GM13977 (cell line): ENCODE measurements around the gene MAP3K14.
"Not testable (repeated sequence)": the region's sequence is repeated elsewhere in the genome, so short reads cannot be mapped to it uniquely, and the experiment has no call there.

Experiments used
- DNase-seq: peaks from one replicate; pipeline ENCODE4 v3.0.0; 2012; ENCODE audit warnings: low spot score
- in situ Hi-C: fragments of 300-500 bp; cut with MboI; formaldehyde crosslinking; loops from one replicate; pipeline ENCODE4 v1.12.0; 2022; ENCODE audit warnings: low sequenced_read_pairs, low pct_unique_long_range_greater_than_20kb, mixed read lengths, inconsistent platforms; ENCODE audit not compliant: unreplicated experiment
- TF ChIP-seq, protein P1 (sequence below): IDR thresholded peaks from 2 replicates; pipeline ENCODE4 v1.5.1; 2012; ENCODE audit warnings: mild to moderate bottlenecking, control low read depth; ENCODE audit not compliant: insufficient read depth; ENCODE audit errors: extremely low read depth, missing control alignments

MAP3K14 gene

DNA sequence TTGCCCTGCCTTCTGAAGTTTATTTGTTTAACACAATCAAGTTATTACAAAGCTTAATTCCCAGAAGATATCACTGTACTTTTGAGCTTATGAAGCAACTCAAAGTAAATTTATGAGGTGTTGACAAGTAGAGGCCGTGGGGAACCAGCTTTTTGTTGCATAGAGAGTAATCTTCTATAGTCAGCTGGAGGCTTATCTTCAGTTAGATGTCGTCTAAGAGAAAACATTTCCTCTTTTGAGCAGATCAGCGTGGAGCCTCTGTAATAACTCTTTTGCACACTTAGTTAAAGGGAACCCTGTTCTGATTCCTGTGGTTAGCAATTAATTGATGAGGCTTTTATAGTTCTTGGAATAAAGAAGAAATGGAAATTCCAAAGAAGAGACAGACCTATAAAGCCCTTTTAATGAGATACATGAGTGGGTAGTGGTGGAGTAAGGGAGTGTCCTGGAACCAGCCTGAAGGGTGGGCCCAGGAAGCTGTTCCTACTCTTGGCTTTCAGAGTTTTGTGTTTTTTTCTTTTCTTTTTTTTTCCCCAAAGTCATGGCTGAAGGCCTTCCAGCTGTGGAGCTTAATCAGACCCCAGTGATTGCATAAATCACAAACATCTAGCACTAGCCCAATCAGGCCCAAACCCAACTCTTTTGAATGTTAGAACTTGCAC, 28.9 kb upstream of the MAP3K14 start:
- DNase-seq: no peak
- in situ Hi-C loops: no loop called here

DNA sequence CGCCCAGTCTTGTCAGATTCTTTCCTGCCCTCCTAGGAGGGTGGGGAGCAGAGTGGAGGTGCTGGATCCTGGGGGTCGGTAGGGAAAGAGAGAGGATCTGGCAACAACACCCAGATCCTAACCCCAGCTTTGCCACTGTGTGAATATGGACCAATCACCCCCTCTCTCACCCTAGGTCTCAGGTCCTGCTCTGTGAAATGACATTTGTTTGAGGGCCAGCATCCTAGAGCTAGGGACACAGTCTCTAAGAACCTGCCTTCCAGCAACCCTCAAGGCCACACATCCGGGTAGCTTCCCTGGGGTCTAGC, 28.4 kb upstream of the MAP3K14 start:
- TF ChIP-seq, protein P1, sequence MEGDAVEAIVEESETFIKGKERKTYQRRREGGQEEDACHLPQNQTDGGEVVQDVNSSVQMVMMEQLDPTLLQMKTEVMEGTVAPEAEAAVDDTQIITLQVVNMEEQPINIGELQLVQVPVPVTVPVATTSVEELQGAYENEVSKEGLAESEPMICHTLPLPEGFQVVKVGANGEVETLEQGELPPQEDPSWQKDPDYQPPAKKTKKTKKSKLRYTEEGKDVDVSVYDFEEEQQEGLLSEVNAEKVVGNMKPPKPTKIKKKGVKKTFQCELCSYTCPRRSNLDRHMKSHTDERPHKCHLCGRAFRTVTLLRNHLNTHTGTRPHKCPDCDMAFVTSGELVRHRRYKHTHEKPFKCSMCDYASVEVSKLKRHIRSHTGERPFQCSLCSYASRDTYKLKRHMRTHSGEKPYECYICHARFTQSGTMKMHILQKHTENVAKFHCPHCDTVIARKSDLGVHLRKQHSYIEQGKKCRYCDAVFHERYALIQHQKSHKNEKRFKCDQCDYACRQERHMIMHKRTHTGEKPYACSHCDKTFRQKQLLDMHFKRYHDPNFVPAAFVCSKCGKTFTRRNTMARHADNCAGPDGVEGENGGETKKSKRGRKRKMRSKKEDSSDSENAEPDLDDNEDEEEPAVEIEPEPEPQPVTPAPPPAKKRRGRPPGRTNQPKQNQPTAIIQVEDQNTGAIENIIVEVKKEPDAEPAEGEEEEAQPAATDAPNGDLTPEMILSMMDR: no peak
- DNase-seq: no peak

More for the DNA sequence above, 28.9 kb upstream of the MAP3K14 start:
- TF ChIP-seq, protein P1: no peak

DNA sequence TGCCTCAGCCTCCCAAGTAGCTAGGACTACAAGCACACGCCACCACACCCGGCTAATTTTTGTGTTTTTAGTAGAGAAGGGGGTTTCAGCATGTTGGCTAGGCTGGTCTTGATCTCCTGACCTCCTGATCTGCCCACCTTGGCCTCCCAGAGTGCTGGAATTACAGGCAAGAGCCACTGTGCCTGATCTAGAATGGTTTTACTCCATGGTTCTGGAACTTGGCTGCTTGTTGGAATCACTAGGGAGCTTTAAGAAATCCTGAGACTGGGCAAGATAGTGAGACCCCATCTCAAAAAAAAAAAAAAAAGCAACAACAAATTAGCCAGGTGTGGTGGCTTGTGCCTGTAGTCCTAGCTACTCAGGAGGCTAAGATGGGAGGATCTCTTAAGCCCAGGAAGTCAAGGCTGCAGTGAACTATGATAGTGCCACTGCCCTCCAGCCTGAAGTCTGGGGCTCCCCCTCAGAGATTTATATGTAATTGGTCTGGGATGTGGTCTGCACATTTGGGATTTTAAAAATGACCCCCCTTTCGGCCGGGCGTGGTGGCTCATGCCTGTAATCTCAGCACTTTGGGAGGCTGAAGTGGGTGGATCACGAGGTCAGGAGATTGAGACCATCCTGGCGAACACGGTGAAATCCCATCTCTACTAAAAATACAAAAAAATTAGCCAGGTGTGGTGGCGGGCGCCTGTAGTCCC, 27.3 kb upstream of the MAP3K14 start:
- in situ Hi-C loops, DNase-seq: not testable (repeated sequence)

More for the DNA sequence above, 28.4 kb upstream of the MAP3K14 start:
- in situ Hi-C loops: no loop called here

DNA sequence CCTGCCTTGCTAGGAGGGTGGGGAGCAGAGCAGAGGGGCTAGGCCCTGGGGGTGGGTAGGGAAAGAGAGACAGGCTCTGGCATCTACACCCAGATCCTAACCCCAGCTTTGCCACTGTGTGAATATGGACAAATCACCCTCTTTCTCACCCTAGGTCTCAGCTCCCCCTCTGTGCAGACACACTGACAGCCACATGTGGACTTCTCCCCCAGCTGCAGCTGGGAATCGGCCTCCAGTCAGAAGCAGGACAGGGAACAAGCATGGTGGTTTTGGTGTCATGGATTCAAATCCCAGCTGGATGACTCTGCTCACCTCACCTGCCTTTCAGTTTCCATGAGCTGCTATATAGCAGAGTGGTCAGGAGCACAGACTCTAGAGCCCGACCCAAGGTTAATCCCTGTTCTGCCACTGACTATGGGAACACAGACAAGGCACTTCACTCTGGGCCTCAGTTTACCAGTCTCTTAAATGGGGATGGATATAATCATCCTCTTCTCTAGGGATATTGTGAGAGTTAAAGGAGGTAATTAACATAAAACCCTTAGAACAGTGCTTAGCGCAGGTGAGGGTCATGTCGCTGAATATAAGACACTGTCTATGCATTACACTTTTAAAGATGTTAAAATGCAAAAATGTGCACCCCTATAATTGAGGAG, 26.2 kb upstream of the MAP3K14 start:
- TF ChIP-seq, protein P1: no peak
- no peak for DNase-seq
- in situ Hi-C loops: no loop called here

DNA sequence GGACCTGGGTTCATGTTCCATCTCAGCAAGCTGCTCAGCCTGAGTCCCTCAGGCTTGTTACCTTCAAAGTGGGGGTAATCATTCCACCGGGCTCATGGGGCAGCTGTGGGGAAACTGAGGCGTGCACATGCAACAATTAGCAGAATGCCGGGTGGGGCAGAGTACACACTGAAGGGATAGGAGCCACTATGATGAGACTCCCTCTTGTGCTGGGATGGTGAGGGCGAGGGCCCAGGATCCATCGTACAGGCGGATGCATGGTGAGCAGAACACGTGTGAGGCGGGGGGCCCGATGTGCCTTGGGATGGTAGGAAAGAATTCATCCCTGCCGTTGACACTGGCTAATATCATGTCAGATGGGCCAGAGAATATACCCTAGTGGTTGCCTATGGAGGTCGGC, 25.5 kb upstream of the MAP3K14 start:
- in situ Hi-C loops: no loop called here
- no peak for DNase-seq
- TF ChIP-seq, protein P1: no peak

DNA sequence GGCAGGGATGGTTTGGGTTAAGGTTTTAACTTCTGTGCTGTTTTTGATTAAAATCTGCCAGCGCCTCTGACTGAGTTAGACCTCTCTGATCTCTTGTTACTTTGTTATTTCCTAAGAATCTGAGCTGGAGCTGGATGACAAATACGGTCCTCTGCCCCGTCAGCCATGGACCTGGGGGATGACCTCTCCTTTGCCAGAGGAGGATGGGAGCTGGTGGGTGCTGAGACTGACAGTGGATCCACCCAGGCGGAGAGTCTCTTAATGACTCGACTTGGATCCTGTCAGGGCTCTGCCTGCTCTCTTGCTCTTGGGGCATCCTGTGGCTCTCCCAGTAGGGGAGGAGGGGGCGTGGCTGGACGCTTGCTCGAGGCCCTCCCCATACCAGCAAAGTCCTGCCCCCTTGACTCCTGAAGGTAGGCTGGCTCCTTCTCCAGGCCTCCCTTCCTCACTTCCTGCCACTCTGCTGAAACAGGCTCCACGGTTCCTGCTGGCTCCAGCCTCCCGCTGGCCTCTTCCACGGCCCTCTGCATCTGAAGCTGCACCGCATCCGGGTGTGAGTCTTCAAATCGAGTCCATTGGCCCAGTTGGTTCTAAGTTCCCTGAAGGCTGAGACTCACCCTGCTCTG, 24.8 kb upstream of the MAP3K14 start:
- TF ChIP-seq, protein P1: no peak
- in situ Hi-C loops: no loop called here
- no peak for DNase-seq
